ENCODE measurements around the gene KIAA0753.

KIAA0753 gene

DNA sequence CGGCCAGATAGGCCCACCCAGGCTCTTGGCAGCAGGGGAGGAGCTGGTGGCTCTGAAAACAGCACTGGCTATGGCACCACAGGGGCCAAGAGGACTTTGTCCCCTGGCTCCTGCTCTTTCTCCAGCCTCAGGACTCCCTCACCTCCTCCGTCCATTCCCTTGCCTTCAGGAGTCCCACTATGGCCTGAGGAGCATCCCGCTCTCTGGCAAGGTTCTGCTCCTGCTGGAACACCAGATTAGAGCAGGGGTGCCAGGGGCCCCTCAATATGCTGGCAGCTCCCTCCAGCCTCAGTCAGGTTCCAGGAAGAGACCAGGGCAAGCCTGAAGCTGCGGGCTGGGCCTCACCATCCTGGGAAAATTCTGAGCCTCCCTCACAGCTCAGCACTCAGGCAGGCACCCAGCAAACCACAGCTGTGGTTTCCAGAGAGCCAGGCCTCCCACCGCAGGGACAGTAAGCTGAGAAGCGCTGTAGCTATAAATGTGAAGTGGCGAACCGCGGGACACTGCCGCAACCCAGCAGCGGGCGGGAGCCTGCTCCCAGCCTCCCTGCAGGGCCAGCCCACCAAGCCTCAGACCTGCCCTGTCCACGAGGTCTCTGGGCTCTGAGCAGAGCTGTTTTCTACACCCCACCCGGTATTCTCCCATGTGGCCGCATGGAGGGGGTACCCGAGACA is 36.8 kb upstream of the KIAA0753 start:
- H3K36me3 ChIP-seq (ENCODE audit: control insufficient read depth, insufficient read depth, low read length): no peaks in the 10 kb centered on the region
- H3K27me3 ChIP-seq (ENCODE audit: control insufficient read depth, insufficient read depth, low read length): peaks cover 7% of the 10 kb centered on the region
- H3K9ac ChIP-seq (ENCODE audit: low read length): no peak overlapping the region
- no peak overlapping the region for H3K27ac ChIP-seq (ENCODE audit: low read depth, low read length)
- no peaks in the 10 kb centered on the region for H3K4me1 ChIP-seq (ENCODE audit: control insufficient read depth, insufficient read depth, low read length)
- no peak overlapping the region for H3K4me3 ChIP-seq (ENCODE audit: low read length)

DNA sequence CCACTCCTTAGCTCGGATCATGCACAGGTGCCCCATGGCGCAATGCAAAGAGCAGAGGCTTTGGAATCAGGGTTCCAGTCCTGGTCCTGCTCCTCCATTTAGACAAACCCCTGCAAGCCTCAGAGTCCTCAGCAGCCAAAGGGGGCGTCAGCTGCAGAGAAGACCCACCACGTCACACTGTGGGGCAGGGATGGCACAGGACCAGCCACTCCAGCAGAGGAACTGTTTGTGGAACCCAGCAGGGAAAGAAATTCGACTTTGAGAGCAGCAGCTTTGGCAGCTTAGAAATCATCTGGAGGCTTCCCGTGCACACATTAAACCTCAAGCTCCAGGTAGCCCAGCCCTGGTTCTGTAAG is 36.3 kb upstream of the KIAA0753 start:
- Histone ChIP-seq H3K27ac (ENCODE audit: low read depth, low read length) (no peak overlapping the region), H3K27me3 (ENCODE audit: control insufficient read depth, insufficient read depth, low read length) (peaks cover 7% of the 10 kb centered on the region), H3K4me1 (ENCODE audit: control insufficient read depth, insufficient read depth, low read length) (no peaks in the 10 kb centered on the region), H3K9ac (ENCODE audit: low read length) (no peak overlapping the region), H3K36me3 (ENCODE audit: control insufficient read depth, insufficient read depth, low read length) (no peaks in the 10 kb centered on the region), H3K4me3 (ENCODE audit: low read length) (no peak overlapping the region)

DNA sequence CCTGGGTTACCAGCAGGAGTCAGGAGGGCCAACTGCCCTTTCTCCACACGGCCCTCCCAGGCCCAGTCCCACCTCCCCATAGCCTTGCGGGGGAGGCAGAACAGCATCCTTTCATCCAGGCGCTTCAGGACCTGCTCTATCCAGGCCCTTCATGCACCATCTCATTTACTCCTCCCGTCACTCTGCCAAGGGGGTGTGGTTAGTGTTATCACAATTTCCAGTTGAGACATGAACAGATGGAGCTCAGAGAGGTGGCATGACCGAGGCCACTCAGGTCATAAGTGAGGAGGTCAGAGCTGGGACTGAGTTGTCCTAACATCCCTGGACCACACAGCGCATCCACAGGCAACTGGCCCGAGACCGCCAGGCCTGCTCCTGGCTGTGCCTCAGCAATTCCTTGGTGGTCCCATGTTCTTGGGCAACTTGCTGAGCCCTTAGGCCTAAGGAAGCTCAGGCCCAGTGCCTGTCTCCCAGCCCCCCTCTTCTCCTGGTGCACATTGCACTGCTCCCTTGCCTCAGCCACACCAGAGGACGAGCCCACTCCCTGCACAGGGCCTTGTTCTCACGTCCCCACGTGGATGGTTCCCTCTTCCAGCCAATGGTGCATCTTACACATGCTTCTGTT is 34.8 kb upstream of the KIAA0753 start:
- Histone ChIP-seq H3K4me1 (ENCODE audit: control insufficient read depth, insufficient read depth, low read length) (no peaks in the 10 kb centered on the region), H3K9ac (ENCODE audit: low read length) (no peak overlapping the region), H3K27ac (ENCODE audit: low read depth, low read length) (no peak overlapping the region), H3K4me3 (ENCODE audit: low read length) (no peak overlapping the region), H3K36me3 (ENCODE audit: control insufficient read depth, insufficient read depth, low read length) (no peaks in the 10 kb centered on the region), H3K27me3 (ENCODE audit: control insufficient read depth, insufficient read depth, low read length) (peaks cover 11% of the 10 kb centered on the region)

DNA sequence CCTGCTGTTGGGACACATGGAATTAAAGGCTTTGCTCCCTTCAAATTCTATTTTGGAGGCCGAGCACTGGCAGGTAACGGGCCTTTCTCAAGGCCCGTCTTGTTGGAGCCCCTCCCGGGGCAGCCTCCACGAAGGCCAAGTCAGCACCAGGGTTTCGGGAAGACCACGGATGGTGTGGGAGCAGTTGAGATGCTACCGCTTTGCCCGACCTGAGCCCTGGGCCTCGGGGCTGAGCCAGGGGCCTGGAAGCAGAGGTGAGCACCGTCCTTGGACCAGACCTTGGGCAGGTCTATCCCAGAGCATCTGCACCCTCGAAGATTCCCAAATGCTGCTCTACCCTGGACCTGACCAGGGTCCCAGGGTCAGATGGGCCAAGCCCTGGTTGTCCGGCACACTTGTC is 34.1 kb upstream of the KIAA0753 start:
- H3K4me1 ChIP-seq (ENCODE audit: control insufficient read depth, insufficient read depth, low read length): no peaks in the 10 kb centered on the region
- no peaks in the 10 kb centered on the region for H3K36me3 ChIP-seq (ENCODE audit: control insufficient read depth, insufficient read depth, low read length)
- no peak overlapping the region for H3K9ac ChIP-seq (ENCODE audit: low read length)
- H3K4me3 ChIP-seq (ENCODE audit: low read length): no peak overlapping the region
- peaks cover 11% of the 10 kb centered on the region for H3K27me3 ChIP-seq (ENCODE audit: control insufficient read depth, insufficient read depth, low read length)
- H3K27ac ChIP-seq (ENCODE audit: low read depth, low read length): no peak overlapping the region

DNA sequence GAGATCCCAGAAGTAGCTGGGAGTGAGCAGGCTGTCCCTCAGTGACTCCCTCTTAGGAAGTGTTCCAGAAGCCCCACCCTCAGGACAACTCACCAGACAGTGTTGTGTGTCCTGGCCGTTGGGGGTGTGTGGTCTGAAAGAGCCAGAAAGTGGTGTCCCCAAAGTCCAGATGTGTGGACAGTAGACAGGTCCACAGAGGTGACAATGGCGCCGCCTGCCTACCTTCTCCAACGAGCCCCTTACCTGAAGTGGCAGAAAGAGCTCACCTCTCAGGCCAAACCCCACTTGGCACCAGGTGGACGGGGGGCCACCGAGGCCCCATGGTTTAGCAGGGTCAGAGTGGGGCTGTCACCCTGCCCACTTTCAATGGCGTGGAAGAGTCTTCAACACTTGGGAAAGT is 30.9 kb upstream of the KIAA0753 start:
- Histone ChIP-seq H3K4me3 (ENCODE audit: low read length) (no peak overlapping the region), H3K9ac (ENCODE audit: low read length) (no peak overlapping the region), H3K27ac (ENCODE audit: low read depth, low read length) (no peak overlapping the region), H3K4me1 (ENCODE audit: control insufficient read depth, insufficient read depth, low read length) (no peaks in the 10 kb centered on the region), H3K36me3 (ENCODE audit: control insufficient read depth, insufficient read depth, low read length) (no peaks in the 10 kb centered on the region), H3K27me3 (ENCODE audit: control insufficient read depth, insufficient read depth, low read length) (peaks cover 4% of the 10 kb centered on the region)

DNA sequence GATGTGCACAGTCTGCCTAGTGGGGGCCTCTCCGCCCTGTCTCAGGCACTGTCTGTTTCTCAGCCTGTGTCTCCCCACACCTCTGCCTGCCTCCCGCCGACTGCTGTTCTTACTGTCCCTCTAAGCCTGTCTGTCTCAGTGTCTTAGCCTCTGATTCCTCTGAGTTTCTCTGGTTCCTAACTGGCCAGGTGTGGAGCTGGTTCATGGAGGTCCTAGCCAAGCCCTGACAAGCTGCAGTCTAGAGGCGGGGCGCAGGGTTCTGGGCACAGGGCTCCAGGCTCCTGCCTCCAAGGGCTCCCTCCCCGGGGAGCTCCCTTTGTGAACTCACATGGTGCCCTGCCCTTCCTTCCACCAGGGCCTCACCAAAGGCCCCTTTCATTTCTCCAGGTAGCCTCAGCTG is 30.5 kb upstream of the KIAA0753 start:
- H3K36me3 ChIP-seq (ENCODE audit: control insufficient read depth, insufficient read depth, low read length): no peaks in the 10 kb centered on the region
- no peak overlapping the region for H3K4me3 ChIP-seq (ENCODE audit: low read length)
- no peak overlapping the region for H3K27ac ChIP-seq (ENCODE audit: low read depth, low read length)
- no peak overlapping the region for H3K9ac ChIP-seq (ENCODE audit: low read length)
- H3K27me3 ChIP-seq (ENCODE audit: control insufficient read depth, insufficient read depth, low read length): peaks cover 4% of the 10 kb centered on the region
- no peaks in the 10 kb centered on the region for H3K4me1 ChIP-seq (ENCODE audit: control insufficient read depth, insufficient read depth, low read length)

DNA sequence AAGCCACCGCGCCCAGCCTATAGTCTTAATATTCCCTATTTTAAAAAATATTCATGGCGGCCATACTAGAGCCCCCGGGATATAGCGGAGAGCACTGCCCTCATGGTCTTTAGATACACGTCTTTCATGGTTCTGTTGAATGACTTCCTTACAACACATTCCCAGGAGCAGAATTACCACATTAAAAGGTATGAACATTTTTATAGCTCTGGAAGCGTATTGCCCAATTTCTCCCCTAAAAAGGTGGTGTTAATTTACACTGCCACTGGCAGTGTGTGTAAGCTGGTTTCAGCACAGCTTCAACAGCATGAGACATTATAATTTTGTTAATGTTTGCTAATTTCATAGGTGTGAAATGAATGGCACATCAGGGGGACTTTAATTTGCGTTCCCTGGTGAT is 30.1 kb upstream of the KIAA0753 start:
- no peak overlapping the region for H3K27ac ChIP-seq (ENCODE audit: low read depth, low read length)
- H3K36me3 ChIP-seq (ENCODE audit: control insufficient read depth, insufficient read depth, low read length): no peaks in the 10 kb centered on the region
- H3K27me3 ChIP-seq (ENCODE audit: control insufficient read depth, insufficient read depth, low read length): peaks cover 4% of the 10 kb centered on the region
- H3K4me1 ChIP-seq (ENCODE audit: control insufficient read depth, insufficient read depth, low read length): no peaks in the 10 kb centered on the region
- H3K4me3 ChIP-seq (ENCODE audit: low read length): no peak overlapping the region
- no peak overlapping the region for H3K9ac ChIP-seq (ENCODE audit: low read length)

DNA sequence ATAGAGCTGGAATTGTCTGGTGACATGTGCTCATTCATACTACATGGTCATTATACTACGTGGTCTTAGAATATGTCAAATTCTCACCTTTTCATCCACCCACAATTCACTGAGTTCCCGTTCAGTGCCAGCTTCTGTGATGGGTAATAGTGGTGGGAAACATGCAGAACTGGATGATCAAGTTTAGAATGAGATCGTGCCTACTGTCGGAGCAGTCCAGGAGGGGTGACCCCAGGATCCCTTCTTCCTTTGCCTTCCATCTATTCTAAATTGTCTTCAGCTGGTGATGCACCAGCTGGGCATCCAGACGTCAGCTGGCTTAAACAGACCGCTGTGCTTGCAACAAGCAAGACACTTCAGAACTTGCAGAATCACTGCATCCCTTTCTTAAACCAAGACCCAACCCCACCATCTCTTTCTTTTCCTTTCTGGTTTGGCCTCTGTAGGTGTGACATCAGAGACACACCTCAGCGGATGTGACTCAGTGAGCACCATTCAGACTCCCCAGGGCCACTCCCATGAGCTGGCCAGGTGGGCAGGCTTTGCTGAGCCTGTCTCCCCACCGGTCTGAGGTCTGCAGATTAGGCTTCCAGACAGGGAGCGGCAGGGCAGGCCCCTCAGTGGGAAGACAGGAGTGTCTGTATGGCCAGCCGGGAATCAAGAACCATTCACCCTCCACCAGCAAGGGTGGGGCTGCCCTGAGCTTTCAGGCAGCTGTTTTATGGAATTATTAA is 29.1 kb upstream of the KIAA0753 start:
- Histone ChIP-seq H3K27me3 (ENCODE audit: control insufficient read depth, insufficient read depth, low read length) (peaks cover 4% of the 10 kb centered on the region), H3K36me3 (ENCODE audit: control insufficient read depth, insufficient read depth, low read length) (no peaks in the 10 kb centered on the region), H3K4me1 (ENCODE audit: control insufficient read depth, insufficient read depth, low read length) (no peaks in the 10 kb centered on the region), H3K9ac (ENCODE audit: low read length) (no peak overlapping the region), H3K4me3 (ENCODE audit: low read length) (no peak overlapping the region), H3K27ac (ENCODE audit: low read depth, low read length) (no peak overlapping the region)

DNA sequence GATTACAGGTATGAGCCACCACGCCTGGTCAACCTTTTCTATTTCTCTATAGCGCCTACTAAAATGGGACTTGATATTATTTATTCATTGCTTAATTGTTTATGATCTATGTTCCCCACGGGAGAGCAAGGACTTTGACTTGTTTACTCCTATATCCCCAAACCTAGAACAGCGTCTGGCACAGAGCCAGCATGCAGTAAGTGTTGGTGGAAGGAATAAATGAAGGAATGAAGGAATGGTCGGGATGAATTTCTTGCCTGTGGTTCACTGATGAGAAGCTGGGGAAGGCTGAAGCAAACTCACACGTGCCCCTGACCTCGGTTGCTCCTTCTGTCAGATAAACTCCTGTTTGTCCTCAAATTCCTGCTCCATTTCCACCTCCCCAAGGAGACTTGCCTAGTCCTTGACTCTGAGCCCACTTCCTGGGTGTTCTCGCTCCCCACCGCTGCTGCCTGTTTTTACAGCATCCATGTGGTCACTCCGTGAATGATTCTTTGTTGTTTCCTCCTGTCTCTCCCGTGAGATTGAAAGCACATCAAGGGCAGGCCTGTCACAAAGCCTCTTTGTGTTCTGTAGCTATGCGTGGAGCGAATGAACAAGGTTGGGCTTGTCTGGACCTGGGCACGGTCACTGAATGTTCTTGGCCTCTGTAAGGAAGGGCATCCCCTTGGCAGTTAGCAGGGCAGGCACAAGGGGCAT is 28.4 kb upstream of the KIAA0753 start:
- no peak overlapping the region for H3K9ac ChIP-seq (ENCODE audit: low read length)
- no peak overlapping the region for H3K27ac ChIP-seq (ENCODE audit: low read depth, low read length)

DNA sequence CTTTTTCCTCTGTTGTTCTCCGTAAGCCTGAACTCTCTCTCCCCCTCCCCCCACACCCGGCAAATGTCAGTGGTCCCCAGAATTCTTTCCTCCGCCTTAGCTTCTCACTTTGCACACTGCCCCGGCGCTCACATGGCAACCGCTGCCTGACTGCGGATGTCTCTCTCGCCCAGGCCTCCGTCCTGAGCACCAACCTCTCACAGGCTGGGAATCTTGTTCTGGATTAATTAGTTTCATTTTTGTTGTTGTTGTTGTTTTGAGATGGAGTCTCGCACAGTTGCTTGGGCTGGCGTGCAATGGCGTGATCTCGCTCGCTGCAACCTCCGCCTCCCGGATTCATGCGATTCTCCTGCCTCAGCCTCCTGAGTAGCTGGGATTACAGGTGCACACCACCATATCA is 27.7 kb upstream of the KIAA0753 start:
- Histone ChIP-seq H3K27ac (ENCODE audit: low read depth, low read length) (no peak overlapping the region), H3K4me1 (ENCODE audit: control insufficient read depth, insufficient read depth, low read length) (no peaks in the 10 kb centered on the region), H3K9ac (ENCODE audit: low read length) (no peak overlapping the region)

More for the DNA sequence above, 28.4 kb upstream of the KIAA0753 start:
- Histone ChIP-seq H3K4me3 (ENCODE audit: low read length) (no peak overlapping the region), H3K36me3 (ENCODE audit: control insufficient read depth, insufficient read depth, low read length) (no peaks in the 10 kb centered on the region), H3K27me3 (ENCODE audit: control insufficient read depth, insufficient read depth, low read length) (peaks cover 4% of the 10 kb centered on the region), H3K4me1 (ENCODE audit: control insufficient read depth, insufficient read depth, low read length) (no peaks in the 10 kb centered on the region)

DNA sequence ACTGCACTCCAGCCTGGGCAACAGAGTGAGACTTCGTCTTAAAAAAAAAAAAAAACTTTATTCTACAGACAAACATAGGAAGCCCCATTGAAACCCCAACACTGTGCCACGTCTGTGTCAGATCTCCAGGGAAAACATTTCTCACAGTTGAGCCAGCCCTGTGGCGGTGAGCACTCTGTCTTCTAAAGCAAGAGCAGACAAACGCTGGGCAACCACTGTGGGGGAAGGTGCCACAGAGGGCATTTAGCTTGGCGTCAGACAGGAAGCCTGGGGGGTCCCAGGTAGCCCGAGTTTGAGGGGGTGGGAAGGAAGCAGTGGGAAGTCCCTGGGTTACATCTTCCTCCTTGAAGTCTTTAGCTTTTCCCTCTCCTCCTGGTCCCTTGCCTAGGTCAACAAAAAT is 27.0 kb upstream of the KIAA0753 start:
- Histone ChIP-seq H3K4me1 (ENCODE audit: control insufficient read depth, insufficient read depth, low read length) (no peaks in the 10 kb centered on the region), H3K27ac (ENCODE audit: low read depth, low read length) (no peak overlapping the region), H3K27me3 (ENCODE audit: control insufficient read depth, insufficient read depth, low read length) (peaks cover 4% of the 10 kb centered on the region), H3K36me3 (ENCODE audit: control insufficient read depth, insufficient read depth, low read length) (no peaks in the 10 kb centered on the region), H3K9ac (ENCODE audit: low read length) (no peak overlapping the region), H3K4me3 (ENCODE audit: low read length) (no peak overlapping the region)

More for the DNA sequence above, 27.7 kb upstream of the KIAA0753 start:
- Histone ChIP-seq H3K36me3 (ENCODE audit: control insufficient read depth, insufficient read depth, low read length) (no peaks in the 10 kb centered on the region), H3K27me3 (ENCODE audit: control insufficient read depth, insufficient read depth, low read length) (peaks cover 4% of the 10 kb centered on the region), H3K4me3 (ENCODE audit: low read length) (no peak overlapping the region)

DNA sequence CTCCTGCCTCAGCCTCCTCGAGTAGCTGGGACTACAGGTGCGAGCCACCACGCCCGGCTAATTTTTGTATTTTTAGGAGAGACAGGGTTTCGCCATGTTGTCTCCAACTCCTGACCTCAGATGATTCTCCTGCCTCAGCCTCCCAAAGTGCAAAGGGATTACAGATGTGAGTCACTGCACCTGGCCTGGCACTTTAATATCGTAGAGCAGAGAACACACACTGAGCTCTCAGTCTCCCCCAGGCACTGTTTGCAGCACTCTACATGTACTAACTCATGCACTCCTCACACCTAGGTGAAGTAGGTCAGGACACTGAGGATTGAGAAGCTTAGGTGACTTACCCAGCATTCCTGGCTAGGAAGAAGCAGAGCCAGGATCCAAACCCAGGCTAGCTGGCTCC is 26.0 kb upstream of the KIAA0753 start:
- Histone ChIP-seq H3K4me1 (ENCODE audit: control insufficient read depth, insufficient read depth, low read length) (no peaks in the 10 kb centered on the region), H3K27ac (ENCODE audit: low read depth, low read length) (no peak overlapping the region), H3K27me3 (ENCODE audit: control insufficient read depth, insufficient read depth, low read length) (peaks cover 4% of the 10 kb centered on the region), H3K9ac (ENCODE audit: low read length) (no peak overlapping the region), H3K4me3 (ENCODE audit: low read length) (no peak overlapping the region), H3K36me3 (ENCODE audit: control insufficient read depth, insufficient read depth, low read length) (no peaks in the 10 kb centered on the region)

Data from rectal smooth muscle tissue (tissue), 1 donor.